Brain microvascular endothelial cell (primary cell): Measurements from ENCODE around the gene NUP210L.
"Not testable (repeated sequence)": the region's sequence is repeated elsewhere in the genome, so short reads cannot be mapped to it uniquely, and the experiment has no call there.

ENCODE experiments used
- DNase-seq: peaks from one replicate; pipeline ENCODE4 v3.0.0-alpha.2; 2020
- H3K27ac ChIP-seq: fragments of 250-450 bp; sonication (Bioruptor Pico); 2 replicates; pipeline ENCODE4 v1.5.1; 2020; ENCODE audit warnings: mild to moderate bottlenecking, moderate library complexity
- H3K27me3 ChIP-seq: fragments of 250-450 bp; sonication (Bioruptor Pico); replicated peaks from 2 replicates; pipeline ENCODE4 v1.5.1; 2020; ENCODE audit warnings: mild to moderate bottlenecking
- H3K36me3 ChIP-seq: fragments of 250-450 bp; sonication (Bioruptor Pico); replicated peaks from 2 replicates; pipeline ENCODE4 v1.5.1; 2020; ENCODE audit warnings: mild to moderate bottlenecking
- H3K4me3 ChIP-seq: 2 replicates; pipeline ENCODE4 v1.5.1; 2011; ENCODE audit warnings: low read depth, mild to moderate bottlenecking, control low read depth, low read length, moderate library complexity
- in situ Hi-C: cut with HindIII; loops from 2 replicates; pipeline ENCODE4 v1.10.0; 2017; ENCODE audit warnings: low sequenced_read_pairs, low pct_ligation_motif_present
- TF ChIP-seq, protein P1 (sequence below): IDR thresholded peaks from 2 replicates; pipeline ENCODE4 v1.5.1; 2011; ENCODE audit warnings: low read depth, mild to moderate bottlenecking, moderate library complexity, low read length, control low read depth, inconsistent platforms; ENCODE audit errors: missing control alignments

Gene NUP210L

DNA sequence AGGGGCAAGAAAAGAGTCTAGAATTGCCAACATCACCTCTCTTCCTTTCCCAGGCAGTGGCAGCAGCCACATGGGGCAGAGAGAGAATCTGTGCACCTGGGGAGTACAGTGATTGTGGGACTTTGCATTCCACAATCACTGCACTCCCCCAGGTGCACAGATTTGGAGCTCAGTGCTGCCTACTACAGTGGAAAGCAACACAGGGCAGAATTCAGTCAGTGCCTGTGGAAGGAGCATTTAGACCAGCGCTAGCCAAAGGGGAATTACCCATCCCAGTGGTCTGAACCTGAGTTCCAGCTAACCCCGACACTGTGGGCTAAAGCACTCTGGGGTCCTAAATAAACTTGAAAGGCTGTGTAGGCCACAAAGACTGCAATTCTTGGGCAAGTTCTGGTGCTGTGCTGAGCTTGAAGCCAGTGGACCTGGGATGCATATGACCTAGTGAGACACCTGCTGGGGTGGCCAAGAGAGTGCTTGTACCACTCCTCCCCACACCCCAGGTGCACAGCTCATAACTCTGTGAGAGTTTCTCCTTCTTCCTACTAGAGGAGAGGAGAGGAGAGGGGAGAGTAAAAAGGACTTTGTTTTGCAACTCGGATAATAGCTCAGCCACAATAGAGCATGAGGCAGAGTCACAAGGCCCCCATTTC, 50.3 kb downstream of the NUP210L start:
- in situ Hi-C loops = no loop called here
- Histone ChIP-seq H3K36me3 (no peaks in the 10 kb centered on the region), H3K4me3 (no peak overlapping the region), H3K27me3 (no peaks in the 10 kb centered on the region), H3K27ac (no peak overlapping the region)
- no peak for DNase-seq
- TF ChIP-seq, protein P1, sequence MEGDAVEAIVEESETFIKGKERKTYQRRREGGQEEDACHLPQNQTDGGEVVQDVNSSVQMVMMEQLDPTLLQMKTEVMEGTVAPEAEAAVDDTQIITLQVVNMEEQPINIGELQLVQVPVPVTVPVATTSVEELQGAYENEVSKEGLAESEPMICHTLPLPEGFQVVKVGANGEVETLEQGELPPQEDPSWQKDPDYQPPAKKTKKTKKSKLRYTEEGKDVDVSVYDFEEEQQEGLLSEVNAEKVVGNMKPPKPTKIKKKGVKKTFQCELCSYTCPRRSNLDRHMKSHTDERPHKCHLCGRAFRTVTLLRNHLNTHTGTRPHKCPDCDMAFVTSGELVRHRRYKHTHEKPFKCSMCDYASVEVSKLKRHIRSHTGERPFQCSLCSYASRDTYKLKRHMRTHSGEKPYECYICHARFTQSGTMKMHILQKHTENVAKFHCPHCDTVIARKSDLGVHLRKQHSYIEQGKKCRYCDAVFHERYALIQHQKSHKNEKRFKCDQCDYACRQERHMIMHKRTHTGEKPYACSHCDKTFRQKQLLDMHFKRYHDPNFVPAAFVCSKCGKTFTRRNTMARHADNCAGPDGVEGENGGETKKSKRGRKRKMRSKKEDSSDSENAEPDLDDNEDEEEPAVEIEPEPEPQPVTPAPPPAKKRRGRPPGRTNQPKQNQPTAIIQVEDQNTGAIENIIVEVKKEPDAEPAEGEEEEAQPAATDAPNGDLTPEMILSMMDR = no peak

DNA sequence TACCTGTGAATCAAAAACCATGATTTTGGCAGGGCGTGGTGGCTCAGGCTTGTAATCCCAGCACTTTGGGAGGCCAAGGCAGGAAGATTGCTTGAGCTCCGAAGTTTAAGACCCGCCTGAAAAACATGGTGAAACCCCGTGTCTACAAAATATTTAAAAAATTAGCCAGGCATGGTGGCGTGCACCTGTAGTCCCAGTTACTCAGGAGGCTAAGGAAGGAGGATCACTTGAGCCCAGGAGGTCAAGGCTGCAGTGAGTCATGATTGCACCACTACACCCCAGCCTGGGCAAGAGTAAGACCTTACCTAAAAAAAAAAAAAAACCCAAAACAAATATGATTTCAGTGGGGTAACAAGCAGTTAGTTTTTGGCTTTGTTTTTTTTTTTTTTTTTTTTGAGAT, 54.7 kb downstream of the NUP210L start:
- H3K27ac ChIP-seq, H3K36me3 ChIP-seq, H3K27me3 ChIP-seq, H3K4me3 ChIP-seq, in situ Hi-C loops, DNase-seq: not testable (repeated sequence)

- Histone ChIP-seq H3K4me3 (no peak overlapping the region), H3K27me3 (no peaks in the 10 kb centered on the region), H3K36me3 (no peaks in the 10 kb centered on the region), H3K27ac (no peak overlapping the region)
- in situ Hi-C loops = no loop called here
- no peak for DNase-seq
- TF ChIP-seq, protein P1 = no peak
Observed at GRCh38 chr1:154097873-154098272, 57.0 kb downstream of the NUP210L start.

GRCh38 chr1:154095456-154096060, 59.3 kb downstream of the NUP210L start:
- Histone ChIP-seq H3K27me3 (no peaks in the 10 kb centered on the region), H3K27ac (no peak overlapping the region), H3K4me3 (no peak overlapping the region), H3K36me3 (no peaks in the 10 kb centered on the region)
- in situ Hi-C loops = no loop called here
- TF ChIP-seq, protein P1 = no peak
- no peak for DNase-seq

DNA sequence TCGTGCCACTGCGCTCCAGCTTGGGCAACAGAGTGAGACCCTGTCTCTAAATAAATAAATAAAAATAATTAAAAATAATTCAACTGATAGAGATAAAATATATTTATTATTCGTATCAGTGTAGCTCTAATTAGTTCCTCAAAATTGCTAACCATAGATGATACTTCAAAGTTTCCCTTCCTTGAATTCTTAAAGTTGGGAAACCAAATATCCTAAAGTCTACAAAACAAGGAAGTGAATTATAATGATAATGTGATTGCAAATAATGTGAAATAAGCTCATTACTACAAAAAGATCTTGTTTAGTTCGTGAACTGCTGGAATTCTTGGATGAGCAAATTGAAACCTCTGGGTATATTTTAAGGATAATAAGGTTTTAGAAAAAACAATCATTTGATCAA, 60.5 kb downstream of the NUP210L start:
- Histone ChIP-seq H3K4me3 (no peak overlapping the region), H3K36me3 (no peaks in the 10 kb centered on the region), H3K27ac (no peak overlapping the region), H3K27me3 (no peaks in the 10 kb centered on the region)
- no peak for DNase-seq
- TF ChIP-seq, protein P1 = no peak
- in situ Hi-C loops = no loop called here

- in situ Hi-C loops = no loop called here
- no peak overlapping the region for H3K27ac ChIP-seq
- no peaks in the 10 kb centered on the region for H3K27me3 ChIP-seq
- TF ChIP-seq, protein P1 = no peak
- no peak for DNase-seq
- no peaks in the 10 kb centered on the region for H3K36me3 ChIP-seq
- no peak overlapping the region for H3K4me3 ChIP-seq
Observed at GRCh38 chr1:154093699-154094098, 61.2 kb downstream of the NUP210L start.
